HCT116 (cell line): ENCODE measurements around the gene ETV7. TPM values are rescaled to one million over a fixed set of nuclear protein-coding genes. Genes with fewer than 3 reads are reported as not detected.

ENCODE experiments used
- ATAC-seq: fragments of 200-7000 bp; cut with Tn5 transposase; 2 replicates; pipeline ENCODE4 v1.9.1; 2020; ENCODE audit warnings: mild to moderate bottlenecking, moderate library complexity
- BruUV-seq: library from RNA; stranded (reverse); fragments of 400-500 nt; replicated peaks from 2 replicates; lab custom pipeline; 2021; lab: Mats Ljungman, UMichigan
- CTCF ChIA-PET: fragments of 300-600 bp; sonication (Branson Sonifier 250); formaldehyde crosslinking; loops from one replicate; lab custom pipeline; 2021; ENCODE audit warnings: antibody characterized with exemption; lab: Charles Lee
- POLR2A ChIA-PET: fragments of 300-600, 350-600 bp; sonication (Branson Sonifier 250); formaldehyde crosslinking; loops from one replicate; lab custom pipeline; 2021; ENCODE audit warnings: antibody characterized with exemption; lab: Charles Lee
- RAD21 ChIA-PET, 2 experiments: fragments of 300-600 bp; sonication (Branson Sonifier 250); formaldehyde crosslinking; loops; one replicate each; lab custom pipeline; 2023; ENCODE audit warnings: low total read pairs in 2 of 2; ENCODE audit not compliant: uncharacterized antibody in 2 of 2, unreplicated experiment in 2 of 2, low non-redundant PET in 1 of 2; lab: Charles Lee
- DNase-seq: peaks from one replicate; pipeline ENCODE4 v3.0.0-alpha.2; 2010; ENCODE audit warnings: low read depth, low spot score
- H2AFZ ChIP-seq: fragments of 200-600 bp; shearing (Covaris generic), sonication (generic); 2 replicates; pipeline ENCODE4 v1.6.1; 2017; ENCODE audit warnings: low read depth, mixed run types, mixed read lengths, antibody characterized with exemption, low read length; ENCODE audit not compliant: poor library complexity, severe bottlenecking
- H3K27ac ChIP-seq: 2 replicates; pipeline ENCODE4 v1.5.1; 2012; ENCODE audit warnings: low read depth, low read length
- H3K27me3 ChIP-seq: fragments of 200-600 bp; sonication (generic); 2 replicates; pipeline ENCODE4 v1.6.1; 2016; ENCODE audit warnings: mixed run types, low read length, mixed read lengths; ENCODE audit not compliant: insufficient read depth
- H3K36me3 ChIP-seq, 2 experiments: fragments of 200-500 bp in 1 of 2; fragments of 200-600 bp in 1 of 2; sonication (Bioruptor generic) in 1 of 2; sonication (generic) in 1 of 2; 2 replicates each; pipeline versions ENCODE4 v1.5.1 to v1.6.1; 2014 to 2016; ENCODE audit warnings: low read length in 2 of 2, inconsistent platforms in 1 of 2, mixed read lengths in 1 of 2, mixed run types in 1 of 2; ENCODE audit not compliant: insufficient read depth in 2 of 2, control insufficient read depth in 1 of 2
- H3K4me1 ChIP-seq, 2 experiments: fragments of 200-600 bp in 1 of 2; sonication (generic) in 1 of 2; 2 replicates each; pipeline versions ENCODE4 v1.5.1 to v1.6.1; 2012 to 2017; ENCODE audit warnings: low read length in 2 of 2, inconsistent platforms in 1 of 2, mild to moderate bottlenecking in 1 of 2, mixed read lengths in 1 of 2, mixed run types in 1 of 2, moderate library complexity in 1 of 2; ENCODE audit not compliant: insufficient read depth in 2 of 2, control insufficient read depth in 1 of 2
- H3K4me2 ChIP-seq: fragments of 200-600 bp; sonication (generic); 2 replicates; pipeline ENCODE4 v1.6.1; 2017; ENCODE audit warnings: mixed run types, low read length, mixed read lengths
- H3K4me3 ChIP-seq, 2 experiments: fragments of 200-600 bp in 1 of 2; sonication (generic) in 1 of 2; replicated peaks in 1 of 2; 2 replicates each; pipeline ENCODE4 v1.5.1; 2011 to 2016; ENCODE audit warnings: low read length in 2 of 2, control low read depth in 1 of 2, low read depth in 1 of 2, mild to moderate bottlenecking in 1 of 2, mixed read lengths in 1 of 2, mixed run types in 1 of 2
- H3K79me2 ChIP-seq: fragments of 200-600 bp; sonication (generic); 2 replicates; pipeline ENCODE4 v1.6.1; 2017; ENCODE audit warnings: mild to moderate bottlenecking, mixed run types, low read length, moderate library complexity, mixed read lengths; ENCODE audit not compliant: insufficient read depth
- H3K9ac ChIP-seq: fragments of 200-600 bp; sonication (generic); 2 replicates; pipeline ENCODE4 v1.6.1; 2016; ENCODE audit warnings: low read length, mixed read lengths
- H3K9me2 ChIP-seq: fragments of 200-600 bp; sonication (generic), shearing (Covaris generic); 2 replicates; pipeline ENCODE4 v1.6.1; 2017; ENCODE audit warnings: mixed run types, mild to moderate bottlenecking, moderate library complexity; ENCODE audit not compliant: insufficient read depth
- H3K9me3 ChIP-seq, 2 experiments: fragments of 200-500 bp in 1 of 2; fragments of 200-600 bp in 1 of 2; sonication (Bioruptor generic) in 1 of 2; sonication (generic) in 1 of 2; 2 replicates each; pipeline ENCODE4 v1.6.1; 2014 to 2017; ENCODE audit warnings: low read length in 2 of 2, mixed read lengths in 2 of 2, inconsistent platforms in 1 of 2, low read depth in 1 of 2, mild to moderate bottlenecking in 1 of 2, mixed run types in 1 of 2, moderate library complexity in 1 of 2; ENCODE audit not compliant: control insufficient read depth in 1 of 2, insufficient read depth in 1 of 2
- H4K20me1 ChIP-seq: fragments of 200-600 bp; sonication (generic), shearing (Covaris generic); 2 replicates; pipeline ENCODE4 v1.6.1; 2017; ENCODE audit warnings: mixed run types, mild to moderate bottlenecking, moderate library complexity; ENCODE audit not compliant: insufficient read depth
- CBX3 ChIP-seq: IDR thresholded peaks from 2 replicates; pipeline ENCODE4 v1.6.1; 2012; ENCODE audit warnings: low read depth
- CEBPB ChIP-seq: IDR thresholded peaks from 2 replicates; pipeline ENCODE4 v1.6.1; 2012; ENCODE audit warnings: low read depth
- ELF1 ChIP-seq: IDR thresholded peaks from 2 replicates; pipeline ENCODE4 v1.6.1; 2012; ENCODE audit warnings: low read depth, borderline replicate concordance
- EZH2phosphoT487 ChIP-seq: fragments of 200-600 bp; IDR thresholded peaks from 2 replicates; pipeline ENCODE4 v1.6.1; 2018; ENCODE audit warnings: antibody characterized with exemption, borderline replicate concordance
- JUND ChIP-seq: IDR thresholded peaks from 2 replicates; pipeline ENCODE4 v1.6.1; 2012
- ZNF274 ChIP-seq: fragments of 200-500 bp; sonication (Bioruptor generic); IDR thresholded peaks from 2 replicates; pipeline ENCODE4 v1.6.1; 2014; ENCODE audit warnings: mild to moderate bottlenecking, low read depth, low read length, inconsistent platforms
- intact Hi-C: fragments of 100-400 bp; cut with micrococcal nuclease; formaldehyde crosslinking; loops from 2 replicates; pipeline ENCODE4 v1.10.0; 2022
- total RNA-seq: library from RNA; stranded (reverse); gene quantifications from one replicate; pipeline ENCODE4 v1.2.1, GENCODE V29; 2021; ENCODE audit not compliant: unreplicated experiment
- TF ChIP-seq, protein P1 (sequence below): IDR thresholded peaks from 2 replicates; pipeline ENCODE4 v1.6.1; 2011; ENCODE audit warnings: mild to moderate bottlenecking, low read length, moderate library complexity; ENCODE audit not compliant: insufficient replicate concordance; ENCODE audit errors: extremely low read depth
- TF ChIP-seq, protein P2 (sequence below), 3 experiments: fragments of 200-600 bp in 1 of 3; sonication (generic) in 1 of 3; IDR thresholded peaks in 2 of 3; conservative IDR thresholded peaks in 1 of 3; 2 replicates each; pipeline ENCODE4 v1.5.1; 2012 to 2017; ENCODE audit warnings: low read depth in 2 of 3, low read length in 2 of 3, antibody characterized with exemption in 1 of 3, borderline replicate concordance in 1 of 3, control low read depth in 1 of 3, mild to moderate bottlenecking in 1 of 3, mixed read lengths in 1 of 3, mixed run types in 1 of 3, moderate library complexity in 1 of 3; ENCODE audit not compliant: insufficient read depth in 1 of 3
- TF ChIP-seq, protein P3 (sequence below): IDR thresholded peaks from 2 replicates; pipeline ENCODE4 v1.6.1; 2012; ENCODE audit warnings: low read depth

ETV7 gene
- total RNA-seq, 1 experiment from 2014 or later: 1.0 TPM

DNA sequence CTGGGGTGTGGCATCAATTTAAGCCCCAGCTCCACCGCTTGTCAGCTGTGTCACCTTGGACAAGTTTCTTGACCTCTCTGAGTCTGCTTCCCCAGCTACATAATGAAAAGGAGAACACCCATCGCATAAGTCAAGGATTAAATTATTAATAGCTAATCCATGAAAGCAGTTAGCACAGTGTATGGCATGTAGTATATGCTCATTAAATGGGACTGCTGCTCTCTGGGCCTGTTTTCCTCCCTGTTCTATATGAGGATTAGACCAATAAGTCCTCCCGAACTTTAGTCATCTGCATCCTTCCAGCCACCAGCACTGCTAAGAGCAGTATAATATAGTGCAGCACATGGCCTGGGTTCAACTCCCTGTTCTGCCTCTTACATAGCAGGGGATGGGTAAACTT lies 19.7 kb downstream of the ETV7 start:
- ATAC-seq (no peak), DNase-seq (no peak)
- RAD21 ChIA-PET: no interaction called here
- no peak overlapping the region for H2AFZ ChIP-seq
- no peaks in the 10 kb centered on the region for H3K79me2 ChIP-seq
- no peaks in the 10 kb centered on the region for H3K9me3 ChIP-seq
- no peak for TF ChIP-seq EZH2phosphoT487
- TF ChIP-seq, protein P1, sequence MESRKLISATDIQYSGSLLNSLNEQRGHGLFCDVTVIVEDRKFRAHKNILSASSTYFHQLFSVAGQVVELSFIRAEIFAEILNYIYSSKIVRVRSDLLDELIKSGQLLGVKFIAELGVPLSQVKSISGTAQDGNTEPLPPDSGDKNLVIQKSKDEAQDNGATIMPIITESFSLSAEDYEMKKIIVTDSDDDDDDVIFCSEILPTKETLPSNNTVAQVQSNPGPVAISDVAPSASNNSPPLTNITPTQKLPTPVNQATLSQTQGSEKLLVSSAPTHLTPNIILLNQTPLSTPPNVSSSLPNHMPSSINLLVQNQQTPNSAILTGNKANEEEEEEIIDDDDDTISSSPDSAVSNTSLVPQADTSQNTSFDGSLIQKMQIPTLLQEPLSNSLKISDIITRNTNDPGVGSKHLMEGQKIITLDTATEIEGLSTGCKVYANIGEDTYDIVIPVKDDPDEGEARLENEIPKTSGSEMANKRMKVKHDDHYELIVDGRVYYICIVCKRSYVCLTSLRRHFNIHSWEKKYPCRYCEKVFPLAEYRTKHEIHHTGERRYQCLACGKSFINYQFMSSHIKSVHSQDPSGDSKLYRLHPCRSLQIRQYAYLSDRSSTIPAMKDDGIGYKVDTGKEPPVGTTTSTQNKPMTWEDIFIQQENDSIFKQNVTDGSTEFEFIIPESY: no peak
- no peak for TF ChIP-seq JUND
- TF ChIP-seq, protein P2, sequence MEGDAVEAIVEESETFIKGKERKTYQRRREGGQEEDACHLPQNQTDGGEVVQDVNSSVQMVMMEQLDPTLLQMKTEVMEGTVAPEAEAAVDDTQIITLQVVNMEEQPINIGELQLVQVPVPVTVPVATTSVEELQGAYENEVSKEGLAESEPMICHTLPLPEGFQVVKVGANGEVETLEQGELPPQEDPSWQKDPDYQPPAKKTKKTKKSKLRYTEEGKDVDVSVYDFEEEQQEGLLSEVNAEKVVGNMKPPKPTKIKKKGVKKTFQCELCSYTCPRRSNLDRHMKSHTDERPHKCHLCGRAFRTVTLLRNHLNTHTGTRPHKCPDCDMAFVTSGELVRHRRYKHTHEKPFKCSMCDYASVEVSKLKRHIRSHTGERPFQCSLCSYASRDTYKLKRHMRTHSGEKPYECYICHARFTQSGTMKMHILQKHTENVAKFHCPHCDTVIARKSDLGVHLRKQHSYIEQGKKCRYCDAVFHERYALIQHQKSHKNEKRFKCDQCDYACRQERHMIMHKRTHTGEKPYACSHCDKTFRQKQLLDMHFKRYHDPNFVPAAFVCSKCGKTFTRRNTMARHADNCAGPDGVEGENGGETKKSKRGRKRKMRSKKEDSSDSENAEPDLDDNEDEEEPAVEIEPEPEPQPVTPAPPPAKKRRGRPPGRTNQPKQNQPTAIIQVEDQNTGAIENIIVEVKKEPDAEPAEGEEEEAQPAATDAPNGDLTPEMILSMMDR (IDR thresholded peaks at IDR 0.05 in 2 of 3, conservative IDR thresholded peaks at IDR 0.05 in 1 of 3; ENCODE audit: borderline replicate concordance in 1 of 3, insufficient read depth in 1 of 3, low read depth in 2 of 3, low read length in 2 of 3): no peak
- TF ChIP-seq, protein P3, sequence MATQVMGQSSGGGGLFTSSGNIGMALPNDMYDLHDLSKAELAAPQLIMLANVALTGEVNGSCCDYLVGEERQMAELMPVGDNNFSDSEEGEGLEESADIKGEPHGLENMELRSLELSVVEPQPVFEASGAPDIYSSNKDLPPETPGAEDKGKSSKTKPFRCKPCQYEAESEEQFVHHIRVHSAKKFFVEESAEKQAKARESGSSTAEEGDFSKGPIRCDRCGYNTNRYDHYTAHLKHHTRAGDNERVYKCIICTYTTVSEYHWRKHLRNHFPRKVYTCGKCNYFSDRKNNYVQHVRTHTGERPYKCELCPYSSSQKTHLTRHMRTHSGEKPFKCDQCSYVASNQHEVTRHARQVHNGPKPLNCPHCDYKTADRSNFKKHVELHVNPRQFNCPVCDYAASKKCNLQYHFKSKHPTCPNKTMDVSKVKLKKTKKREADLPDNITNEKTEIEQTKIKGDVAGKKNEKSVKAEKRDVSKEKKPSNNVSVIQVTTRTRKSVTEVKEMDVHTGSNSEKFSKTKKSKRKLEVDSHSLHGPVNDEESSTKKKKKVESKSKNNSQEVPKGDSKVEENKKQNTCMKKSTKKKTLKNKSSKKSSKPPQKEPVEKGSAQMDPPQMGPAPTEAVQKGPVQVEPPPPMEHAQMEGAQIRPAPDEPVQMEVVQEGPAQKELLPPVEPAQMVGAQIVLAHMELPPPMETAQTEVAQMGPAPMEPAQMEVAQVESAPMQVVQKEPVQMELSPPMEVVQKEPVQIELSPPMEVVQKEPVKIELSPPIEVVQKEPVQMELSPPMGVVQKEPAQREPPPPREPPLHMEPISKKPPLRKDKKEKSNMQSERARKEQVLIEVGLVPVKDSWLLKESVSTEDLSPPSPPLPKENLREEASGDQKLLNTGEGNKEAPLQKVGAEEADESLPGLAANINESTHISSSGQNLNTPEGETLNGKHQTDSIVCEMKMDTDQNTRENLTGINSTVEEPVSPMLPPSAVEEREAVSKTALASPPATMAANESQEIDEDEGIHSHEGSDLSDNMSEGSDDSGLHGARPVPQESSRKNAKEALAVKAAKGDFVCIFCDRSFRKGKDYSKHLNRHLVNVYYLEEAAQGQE: no peak
- no peak for TF ChIP-seq CEBPB
- no peak for TF ChIP-seq ZNF274
- no peak for TF ChIP-seq CBX3
- TF ChIP-seq ELF1: no peak
- no peak overlapping the region for H3K27ac ChIP-seq
- no TSS peak for BruUV-seq
- H3K4me1 ChIP-seq: no peaks in the 10 kb centered on the region
- no peak overlapping the region for H3K4me2 ChIP-seq
- CTCF ChIA-PET: no interaction called here
- no peaks in the 10 kb centered on the region for H4K20me1 ChIP-seq
- H3K9ac ChIP-seq: no peak overlapping the region
- no peak overlapping the region for H3K4me3 ChIP-seq
- no peaks in the 10 kb centered on the region for H3K36me3 ChIP-seq
- intact Hi-C loops: no loop called here
- H3K9me2 ChIP-seq: no peaks in the 10 kb centered on the region
- POLR2A ChIA-PET: no interaction called here
- H3K27me3 ChIP-seq: no peaks in the 10 kb centered on the region
